ENCODE results near the gene DERL3. TPM values are rescaled to one million over a fixed set of nuclear protein-coding genes. Genes with fewer than 3 reads are reported as not detected.

DERL3 gene
- 10.6 and 13.6 TPM in 2 replicates for total RNA-seq (2014; rRNA removed; shearing (Covaris generic))
- 16.6 and 19.5 TPM in 2 replicates for polyA plus RNA-seq (2016; fragmentation: Nextera tagmentation; extraction: Ambion mirVana)
- long read RNA-seq, partial matches to known transcripts, result 0 of 4 reads
- long read RNA-seq, other reads (novel, unspliced or antisense), result 1 of 4 reads

DNA sequence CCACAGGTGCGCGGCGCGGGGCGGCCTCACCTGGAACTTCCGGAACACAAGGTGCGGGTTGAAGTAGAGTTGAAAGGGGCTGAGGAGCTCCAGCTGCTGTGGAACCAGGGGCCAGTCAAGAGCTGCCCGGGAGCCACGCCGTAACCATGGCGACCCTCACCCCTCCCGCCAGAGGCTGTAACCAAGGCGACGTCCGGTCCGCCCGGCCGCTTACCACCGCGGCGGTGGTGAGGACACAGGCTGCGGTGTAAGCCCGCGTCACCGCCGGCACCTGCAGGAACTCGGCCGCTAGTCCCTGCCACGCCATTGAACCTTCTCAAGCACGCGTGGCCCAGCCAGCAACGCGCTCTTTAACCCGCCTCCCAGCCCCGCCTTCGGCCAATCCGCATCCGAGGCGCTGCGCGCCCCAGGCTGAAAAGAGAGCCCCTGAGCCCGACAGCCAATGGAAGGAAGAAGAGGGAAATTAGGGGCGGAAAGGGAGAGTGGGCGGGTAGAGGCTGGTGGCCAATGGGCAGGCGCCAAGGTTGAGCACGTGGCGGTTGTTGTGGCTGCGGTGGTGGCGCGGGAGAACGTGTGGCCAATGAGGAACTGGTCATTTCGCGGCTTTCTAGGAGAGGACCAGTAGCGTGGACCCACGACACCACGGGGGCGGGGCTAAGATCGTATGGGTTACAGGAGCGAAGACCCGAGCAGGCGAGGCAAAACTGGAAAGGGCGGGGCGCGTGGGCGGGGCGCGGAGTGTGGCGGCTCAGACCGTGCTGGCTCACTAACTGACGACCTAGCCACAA, at the start of gene DERL3:
TSS of gene DERL3 (minus strand) at position 326 of the 788 bp plus-strand sequence. CDS start at position 307, 19 bp downstream.
- Histone ChIP-seq H3K27ac (ENCODE audit: low read depth) (no peak within 1 kb of the TSS; the same call in 1 of the 2 replicates), H3K36me3 (ENCODE audit: insufficient read depth) (no peaks in the 10 kb centered on the region), H3K4me1 (ENCODE audit: insufficient read depth) (peaks cover 16% of the 10 kb centered on the region; the same call in 1 of the 2 replicates), H3K4me2 (peak within 1 kb of the TSS; percentile 86), H3K79me2 (replicated peaks; ENCODE audit: insufficient read depth) (no peaks in the 10 kb centered on the region), H3K27me3 (ENCODE audit: insufficient read depth) (no peaks in the 10 kb centered on the region), H3F3A (replicated peaks; ENCODE audit: low read depth) (peaks cover 6% of the 10 kb centered on the region; the same call in 1 of the 2 replicates), H3K9me2 (ENCODE audit: insufficient read depth) (no peaks in the 10 kb centered on the region), H3K4me3 (peak within 1 kb of the TSS; percentile 71), H4K20me1 (replicated peaks; ENCODE audit: insufficient read depth) (peaks cover 5% of the 10 kb centered on the region; the same call in 1 of the 2 replicates), H2AFZ (peak within 1 kb of the TSS; percentile 83; the same call in 1 of the 2 replicates)
- peaks cover 3% of the 10 kb centered on the region; the same call in 1 of the 3 replicates for H3K9me3 Mint-ChIP-seq
- peak; percentile 100 for DNase-seq (ENCODE audit: low spot score)
- peaks cover 30% of the 10 kb centered on the region for H3K27me3 Mint-ChIP-seq (ENCODE audit: insufficient read depth, low read depth, poor library complexity)
- peak; percentile 84 for ATAC-seq
- TF ChIP-seq CREB1 (CRISPR knock-in tag; IDR thresholded peaks at IDR 0.05; ENCODE audit: low read depth) (peak; percentile 75), ZNF462 (CRISPR knock-in tag; IDR thresholded peaks at IDR 0.05) (no peak)
- peaks cover 9% of the 10 kb centered on the region for H3K36me3 Mint-ChIP-seq (ENCODE audit: low read depth)
- H3K27ac Mint-ChIP-seq, result peak within 1 kb of the TSS; percentile 96
- H3K4me3 Mint-ChIP-seq, result peak within 1 kb of the TSS; percentile 90
- H3K4me1 Mint-ChIP-seq, result peaks cover 19% of the 10 kb centered on the region

GRCh38 chr22:23884140-23884539, 45.3 kb upstream of the DERL3 start:
- Histone ChIP-seq H2AFZ (no peak overlapping the region), H3F3A (replicated peaks; ENCODE audit: low read depth) (no peaks in the 10 kb centered on the region), H3K36me3 (ENCODE audit: insufficient read depth) (no peaks in the 10 kb centered on the region), H3K9me2 (ENCODE audit: insufficient read depth) (no peaks in the 10 kb centered on the region), H4K20me1 (replicated peaks; ENCODE audit: insufficient read depth) (no peaks in the 10 kb centered on the region), H3K4me3 (no peak overlapping the region), H3K27me3 (ENCODE audit: insufficient read depth) (no peaks in the 10 kb centered on the region), H3K27ac (ENCODE audit: low read depth) (no peak overlapping the region), H3K4me1 (ENCODE audit: insufficient read depth) (no peaks in the 10 kb centered on the region), H3K4me2 (no peak overlapping the region), H3K79me2 (replicated peaks; ENCODE audit: insufficient read depth) (no peaks in the 10 kb centered on the region)
- ATAC-seq (no peak), DNase-seq (ENCODE audit: low spot score) (no peak)
- Mint-ChIP-seq H3K27ac (no peak overlapping the region), H3K9me3 (no peaks in the 10 kb centered on the region), H3K27me3 (ENCODE audit: insufficient read depth, low read depth, poor library complexity) (no peaks in the 10 kb centered on the region), H3K4me1 (peaks cover 3% of the 10 kb centered on the region; the same call in 2 of the 3 replicates), H3K36me3 (ENCODE audit: low read depth) (peaks cover 22% of the 10 kb centered on the region), H3K4me3 (no peak overlapping the region)
- TF ChIP-seq JUNB (IDR thresholded peaks at IDR 0.05; ENCODE audit: unreplicated experiment) (no peak), POLR2AphosphoS5 (IDR thresholded peaks at IDR 0.05; ENCODE audit: low read depth) (no peak), CTCF (conservative IDR thresholded peaks at IDR 0.05; ENCODE audit: low read depth in 2 of 2) (no peak)

All from GM23338 (cell line).